ENCODE results near the gene METTL14.

- TF ChIP-seq CTCF (IDR thresholded peaks at IDR 0.05) (no peak), EP300 (IDR thresholded peaks at IDR 0.05) (no peak)
Measured at GRCh38 chr4:118732591-118733330, 47.6 kb downstream of the METTL14 start.
